Measurements from ENCODE around the gene HAND2.

The HAND2 gene

GRCh38 chr4:173503330-173504180 is 26.5 kb downstream of the HAND2 start:
- DNase-seq (ENCODE audit: low read depth), result no peak

GRCh38 chr4:173502282-173502681 is 27.7 kb downstream of the HAND2 start:
- DNase-seq (ENCODE audit: low read depth), result no peak

GRCh38 chr4:173501592-173502150 is 28.4 kb downstream of the HAND2 start:
- DNase-seq (ENCODE audit: low read depth), result no peak

GRCh38 chr4:173500841-173501591 is 29.0 kb downstream of the HAND2 start:
- DNase-seq (ENCODE audit: low read depth), result no peak

- DNase-seq (ENCODE audit: low read depth), result no peak
Observed at GRCh38 chr4:173499658-173500535, 30.1 kb downstream of the HAND2 start.

GRCh38 chr4:173498771-173499170 is 31.3 kb downstream of the HAND2 start:
- no peak for DNase-seq (ENCODE audit: low read depth)

- DNase-seq (ENCODE audit: low read depth), result no peak
Observed at GRCh38 chr4:173498023-173498422, 32.0 kb downstream of the HAND2 start.

- DNase-seq (ENCODE audit: low read depth), result peak; percentile 74
Observed at GRCh38 chr4:173494013-173494970, 35.7 kb downstream of the HAND2 start.

GRCh38 chr4:173493041-173493440 is 37.0 kb downstream of the HAND2 start:
- no peak for DNase-seq (ENCODE audit: low read depth)

- DNase-seq (ENCODE audit: low read depth), result no peak
Observed at GRCh38 chr4:173492315-173492714, 37.7 kb downstream of the HAND2 start.

GRCh38 chr4:173490817-173491528 is 39.1 kb downstream of the HAND2 start:
- DNase-seq (ENCODE audit: low read depth), result peak; percentile 68

- DNase-seq (ENCODE audit: low read depth), result no peak
Observed at GRCh38 chr4:173490256-173490655, 39.8 kb downstream of the HAND2 start.

GRCh38 chr4:173489514-173489913 is 40.5 kb downstream of the HAND2 start:
- DNase-seq (ENCODE audit: low read depth), result peak; percentile 81

- DNase-seq (ENCODE audit: low read depth), result no peak
Observed at GRCh38 chr4:173488656-173489055, 41.4 kb downstream of the HAND2 start.

GRCh38 chr4:173488074-173488473 is 42.0 kb downstream of the HAND2 start:
- no peak for DNase-seq (ENCODE audit: low read depth)

GRCh38 chr4:173486714-173487392 is 43.2 kb downstream of the HAND2 start:
- no peak for DNase-seq (ENCODE audit: low read depth)

GRCh38 chr4:173485164-173485563 is 44.9 kb downstream of the HAND2 start:
- peak; percentile 32 for DNase-seq (ENCODE audit: low read depth)

- DNase-seq (ENCODE audit: low read depth), result no peak
Observed at GRCh38 chr4:173482330-173482931, 47.6 kb downstream of the HAND2 start.

- no peak for DNase-seq (ENCODE audit: low read depth)
Observed at GRCh38 chr4:173478913-173479283, 51.1 kb downstream of the HAND2 start.

All from iris pigment epithelial cell (primary cell).